Activated CD8-positive, alpha-beta memory T cell treated with anti-CD3 and anti-CD28 coated beads for 48 hours (primary cell): ENCODE results near the gene CITED4.

Experiments used
- DNase-seq, 3 experiments: peaks; one replicate each; pipeline ENCODE4 v3.0.0-alpha.2; 2020; ENCODE audit warnings: low read depth in 2 of 3, low spot score in 2 of 3

CITED4 gene

DNA sequence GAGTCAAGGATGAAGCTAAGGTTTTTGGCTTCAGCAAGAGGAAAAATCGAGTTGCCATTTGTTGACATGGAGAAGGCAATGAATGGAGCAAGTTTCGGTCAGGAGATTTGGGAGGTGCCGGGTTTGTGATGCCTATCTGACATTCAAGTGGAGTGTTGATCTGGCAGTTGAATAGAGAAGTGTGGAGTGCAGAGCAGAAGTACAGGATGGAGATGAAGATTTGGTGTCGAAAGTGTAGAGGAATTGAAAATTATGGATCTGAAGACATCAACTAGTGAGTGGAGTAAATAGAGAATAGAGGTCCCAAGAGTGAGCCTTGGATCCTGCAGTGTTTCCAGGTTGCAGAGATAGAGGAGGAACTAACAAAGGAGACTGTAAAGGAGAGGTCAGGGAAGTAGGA lies 25.9 kb downstream of the CITED4 start:
- DNase-seq = no peak

DNA sequence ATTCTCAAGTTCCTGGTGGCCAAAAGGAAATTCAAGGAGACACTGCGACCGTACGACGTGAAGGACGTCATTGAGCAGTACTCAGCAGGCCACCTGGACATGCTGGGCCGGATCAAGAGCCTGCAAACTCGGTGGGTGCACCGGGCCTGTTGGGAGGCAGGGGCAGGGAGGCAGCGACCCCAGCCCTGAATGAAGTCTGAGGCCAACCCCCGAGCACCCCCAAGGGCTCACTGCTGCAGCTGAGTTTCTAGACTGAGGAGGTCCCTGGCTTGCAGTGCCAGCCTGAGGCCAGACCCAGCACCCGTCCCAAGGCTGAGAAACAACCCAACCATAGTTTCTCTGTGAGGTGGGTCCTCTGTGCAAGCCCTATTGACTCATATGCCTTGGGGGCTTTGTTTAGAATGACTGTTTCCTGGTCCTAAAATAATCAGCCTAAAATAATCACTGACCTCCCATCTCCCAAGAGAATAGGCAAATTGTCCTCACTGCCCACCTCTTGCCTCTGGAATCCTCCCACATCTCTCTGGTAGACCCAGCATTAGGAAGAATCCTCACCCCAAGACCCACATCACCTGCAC lies 27.1 kb downstream of the CITED4 start:
- no peak for DNase-seq

DNA sequence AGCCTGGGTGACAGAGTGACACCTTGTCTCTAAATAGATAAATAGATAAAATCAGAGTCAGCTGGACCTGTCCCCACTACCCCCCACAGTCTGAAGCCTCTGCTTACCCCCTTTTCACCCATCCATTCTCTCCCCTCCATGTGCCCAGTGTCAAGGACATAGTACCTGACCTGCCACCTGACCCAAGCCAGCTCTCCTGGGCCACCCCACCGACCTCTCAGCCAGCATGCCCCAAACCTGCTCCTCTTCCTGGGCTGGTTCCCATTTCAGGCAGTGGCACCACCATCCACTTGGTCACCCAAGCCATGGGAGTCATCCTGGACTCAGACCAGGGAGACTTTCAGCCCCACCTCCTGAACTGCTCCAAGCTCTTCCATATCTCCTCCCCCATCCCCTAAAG lies 28.2 kb downstream of the CITED4 start:
- DNase-seq = no peak

DNA sequence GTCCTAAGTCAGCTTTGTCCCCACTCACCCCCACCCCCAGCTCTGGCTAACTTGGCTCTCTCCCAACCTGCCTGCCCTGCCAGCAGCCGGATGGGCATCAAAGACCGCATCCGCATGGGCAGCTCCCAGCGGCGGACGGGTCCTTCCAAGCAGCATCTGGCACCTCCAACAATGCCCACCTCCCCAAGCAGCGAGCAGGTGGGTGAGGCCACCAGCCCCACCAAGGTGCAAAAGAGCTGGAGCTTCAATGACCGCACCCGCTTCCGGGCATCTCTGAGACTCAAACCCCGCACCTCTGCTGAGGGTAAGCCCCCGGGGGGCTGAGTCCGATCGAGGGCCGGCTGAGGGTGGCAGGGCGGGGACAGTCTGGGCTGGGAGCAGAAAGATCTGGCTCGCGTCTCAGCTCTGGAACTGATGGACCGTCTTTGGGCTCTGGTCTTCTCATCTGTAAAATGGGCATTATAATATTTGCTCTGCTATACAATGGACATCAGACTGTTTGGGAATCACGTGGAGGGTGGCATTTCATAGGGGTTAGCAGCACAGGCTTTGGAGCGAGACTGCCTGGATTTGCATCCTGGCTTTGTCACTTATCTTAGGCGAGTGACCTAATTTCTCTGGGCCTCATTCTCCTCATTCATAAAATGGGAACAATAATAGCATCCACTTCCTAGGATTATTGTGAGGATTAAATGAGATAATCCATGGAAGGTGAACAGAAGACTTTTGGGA lies 31.0 kb downstream of the CITED4 start:
- no peak for DNase-seq

DNA sequence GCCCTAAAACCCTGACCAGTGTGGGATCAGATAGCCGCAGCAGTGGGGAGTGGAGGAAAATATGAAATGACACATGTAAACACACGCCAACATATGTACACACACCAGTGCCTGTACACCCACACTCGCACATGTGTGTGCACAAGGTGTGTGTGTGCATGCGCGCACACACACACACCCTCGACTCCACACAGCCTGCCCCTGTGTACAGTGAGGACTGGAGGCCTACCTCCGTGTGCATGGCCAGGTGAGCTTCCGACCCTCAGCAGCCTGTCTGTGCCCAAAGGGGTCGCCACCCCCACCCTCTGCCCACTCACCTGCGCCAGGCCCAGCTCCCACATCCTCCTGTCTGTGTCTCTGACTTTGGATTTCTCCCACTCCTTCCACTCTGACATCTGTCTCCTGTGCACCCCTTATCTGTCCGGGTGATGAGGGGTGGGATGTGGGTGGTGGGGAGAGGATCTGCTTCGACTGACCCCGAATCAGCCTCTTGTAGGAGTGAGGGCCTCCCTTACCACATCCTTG lies 31.7 kb downstream of the CITED4 start:
- no peak for DNase-seq

DNA sequence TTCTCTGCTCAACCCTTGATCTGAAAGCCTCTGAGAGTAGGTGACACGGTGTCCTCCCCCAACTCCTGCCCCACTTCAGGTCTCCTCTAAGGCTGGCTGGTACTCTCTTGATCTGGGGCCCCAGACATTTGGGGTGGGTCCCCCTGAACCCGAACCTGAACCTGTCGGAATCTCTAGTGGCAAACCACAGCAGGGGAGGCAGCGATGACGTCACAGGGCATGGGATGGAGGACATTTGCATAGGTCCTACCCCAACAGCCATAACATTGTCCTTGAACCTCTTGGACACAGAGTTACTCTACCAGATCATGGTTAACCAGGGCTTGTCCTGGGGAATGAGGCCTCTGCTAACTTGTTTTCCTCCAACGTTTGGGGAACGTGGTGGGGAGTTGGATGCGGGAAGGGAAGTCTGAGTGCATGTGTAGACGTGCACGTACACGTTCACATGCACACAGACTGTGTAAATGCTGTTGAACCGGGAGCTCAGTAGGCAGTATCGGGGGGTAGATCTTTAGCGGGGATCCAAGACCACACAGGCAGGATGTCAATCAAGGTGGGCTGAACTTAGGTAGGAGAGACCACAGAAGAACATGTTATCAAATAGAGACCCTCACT lies 32.4 kb downstream of the CITED4 start:
- DNase-seq = no peak

DNA sequence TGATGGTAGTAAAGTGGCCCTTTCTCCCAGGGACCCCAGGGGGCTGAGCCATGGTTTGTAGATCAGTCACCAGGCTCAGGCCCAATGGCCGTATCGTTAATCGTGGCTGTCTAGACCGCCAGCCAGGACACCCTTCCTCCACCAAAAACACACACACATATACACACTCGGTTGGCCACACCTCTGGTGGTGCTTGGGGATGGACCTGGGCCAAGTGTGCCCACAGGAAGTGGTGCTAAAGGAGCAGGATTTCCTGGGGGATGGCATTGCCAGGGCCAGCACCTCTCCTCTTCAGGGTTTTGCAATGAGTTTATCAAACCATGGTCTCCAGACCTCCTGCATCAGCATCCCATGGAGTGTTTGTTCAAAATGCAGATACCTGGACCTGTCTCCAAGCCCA lies 36.2 kb downstream of the CITED4 start:
- DNase-seq = no peak

DNA sequence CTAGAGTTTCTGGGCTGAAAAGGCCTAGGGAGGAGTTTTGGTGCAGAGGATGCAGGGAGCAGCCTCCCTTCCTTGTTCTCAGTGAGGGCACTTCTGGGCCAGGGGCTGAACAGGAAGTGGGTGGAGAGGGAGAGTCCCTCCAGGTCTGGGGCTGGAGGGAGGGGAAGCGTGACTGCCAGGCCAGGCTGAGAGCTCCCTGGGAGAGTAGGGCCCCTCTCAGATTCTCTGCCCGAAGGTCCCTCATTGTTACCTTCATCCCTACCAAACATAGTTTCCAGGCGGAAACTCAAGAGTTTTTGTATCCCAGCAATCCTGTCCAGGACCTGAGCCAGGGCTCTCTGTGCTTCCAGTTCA lies 36.8 kb downstream of the CITED4 start:
- no peak for DNase-seq

DNA sequence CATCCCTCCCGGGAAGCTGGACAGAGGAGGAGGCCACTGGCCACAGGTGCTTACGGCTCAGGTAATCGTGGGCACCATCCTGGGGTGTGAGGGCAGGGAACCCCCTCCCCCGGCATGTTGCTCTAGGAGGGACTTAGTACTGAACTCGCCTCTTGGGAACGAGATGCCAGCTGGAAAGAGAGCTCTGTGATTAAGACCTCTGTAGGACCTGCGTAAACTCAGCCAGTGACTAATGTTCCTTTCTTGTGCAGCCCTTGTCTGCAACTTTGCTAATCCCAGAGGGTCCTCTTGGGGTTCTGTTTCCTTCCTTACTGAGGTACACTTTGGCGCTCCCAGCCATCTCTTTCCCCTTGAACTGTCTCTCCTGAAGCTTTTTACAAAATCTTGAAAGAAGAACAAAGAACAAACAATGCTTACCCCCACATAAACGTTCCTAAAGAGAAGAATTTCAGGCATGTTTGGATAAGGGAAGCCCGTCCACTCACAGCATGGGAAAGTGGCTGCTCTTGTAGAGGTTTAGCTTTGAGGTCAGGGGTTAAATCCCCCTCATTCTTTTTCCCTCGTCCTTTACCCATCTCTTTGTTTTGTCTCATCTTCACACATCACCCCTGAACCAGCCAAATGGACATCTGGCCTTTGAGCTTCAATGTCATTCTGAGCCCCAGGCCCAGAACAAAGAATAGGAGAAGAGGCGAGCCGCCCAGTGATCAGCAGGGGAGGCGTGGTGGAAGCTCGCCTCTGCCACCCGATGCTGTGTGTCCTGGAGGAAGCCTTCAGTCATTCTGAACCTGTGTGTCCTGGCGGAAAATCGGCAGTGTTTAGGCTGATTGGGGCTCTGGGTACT lies 37.4 kb downstream of the CITED4 start:
- DNase-seq = no peak

DNA sequence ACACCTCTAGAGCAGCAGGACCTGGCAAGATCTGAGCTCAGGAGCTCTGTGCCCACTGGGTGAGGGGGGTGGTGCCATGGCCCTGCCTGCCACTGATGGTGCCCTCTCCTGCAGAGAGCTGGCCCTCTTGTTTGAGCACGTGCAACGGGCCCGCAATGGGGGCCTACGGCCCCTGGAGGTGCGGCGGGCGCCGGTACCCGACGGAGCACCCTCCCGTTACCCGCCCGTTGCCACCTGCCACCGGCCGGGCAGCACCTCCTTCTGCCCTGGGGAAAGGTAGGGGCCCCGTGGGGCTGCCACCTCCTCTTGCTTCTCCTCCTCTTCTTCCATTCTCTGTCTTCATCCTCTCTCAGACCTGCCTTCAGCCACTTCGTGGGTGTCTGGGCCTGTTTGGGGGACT lies 38.2 kb downstream of the CITED4 start:
- DNase-seq = no peak

DNA sequence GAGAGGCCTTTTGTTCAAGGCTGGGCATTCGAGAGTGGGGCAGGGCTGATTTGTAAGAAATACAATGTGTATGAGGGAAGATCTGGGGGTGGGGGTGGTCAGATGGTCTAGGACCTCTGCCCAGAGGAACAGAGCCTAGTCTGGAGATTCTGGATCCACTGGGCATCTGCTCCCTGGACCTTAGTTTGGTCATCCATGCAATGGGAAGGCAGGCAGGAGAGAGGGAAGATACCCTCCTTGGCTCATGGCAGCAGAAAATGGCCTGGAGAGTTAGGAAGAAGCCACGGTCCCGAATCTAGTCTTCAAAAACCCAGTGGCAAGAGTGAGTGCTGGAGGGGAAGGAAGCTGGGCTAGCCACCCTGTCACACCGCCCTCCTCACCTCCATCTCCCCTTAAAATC lies 38.8 kb downstream of the CITED4 start:
- no peak for DNase-seq

DNA sequence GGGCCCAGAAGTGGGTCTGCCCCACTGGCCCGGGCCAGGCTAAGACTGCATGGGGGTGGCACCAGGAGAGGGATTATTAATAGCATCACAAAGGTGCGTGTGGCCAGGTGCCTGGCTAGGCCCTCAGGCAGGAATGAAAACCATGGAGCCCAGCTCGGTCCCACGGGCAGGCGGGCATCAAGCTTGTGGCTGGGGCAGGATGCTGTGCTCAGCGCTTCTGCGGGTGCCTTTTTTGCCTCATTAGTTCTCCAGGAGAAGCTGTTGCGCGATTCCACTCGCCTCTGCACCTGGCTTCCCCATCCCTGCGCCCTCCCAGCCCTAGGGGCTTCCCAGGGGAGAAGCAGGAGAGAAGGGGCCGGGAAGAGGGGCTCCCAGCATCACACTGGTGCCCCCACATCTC lies 39.3 kb downstream of the CITED4 start:
- no peak for DNase-seq

DNA sequence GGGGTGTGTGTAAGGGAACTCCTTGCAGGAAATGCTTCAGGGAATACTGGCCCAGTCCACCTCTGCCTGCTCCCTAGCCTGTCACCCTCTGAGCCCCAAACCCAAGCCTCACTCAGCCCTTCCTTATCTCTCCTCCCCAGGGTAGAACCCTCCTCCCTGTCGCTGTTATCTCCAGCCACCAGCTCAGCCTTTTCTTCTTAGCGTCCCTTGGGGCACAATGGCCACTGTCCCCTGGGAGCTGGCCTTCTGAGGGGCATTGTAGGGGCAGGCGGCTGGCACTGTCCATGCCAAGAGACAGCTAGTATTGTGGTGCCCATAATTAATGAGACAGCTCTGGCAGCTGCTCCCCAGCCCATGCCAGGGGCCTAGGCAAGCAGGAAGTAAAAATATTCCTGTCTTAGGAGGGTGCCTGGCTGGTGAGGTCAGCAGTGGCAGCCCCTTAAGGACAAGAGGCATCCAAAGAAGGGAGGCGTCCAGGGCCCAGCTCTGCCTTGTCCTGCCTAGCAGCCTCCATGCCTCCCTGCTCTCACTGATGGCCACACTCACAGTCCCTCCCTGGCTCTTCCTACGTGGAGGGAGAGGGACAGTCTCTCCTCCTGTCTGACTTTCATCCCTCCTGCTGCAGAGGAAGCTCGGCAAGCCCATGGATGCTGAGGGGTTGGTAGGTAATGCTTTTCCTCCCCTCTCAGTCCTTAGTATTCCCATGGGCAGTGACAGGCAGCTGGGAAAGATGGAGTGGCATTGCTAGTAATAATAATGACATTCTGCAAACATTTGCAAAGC lies 41.1 kb downstream of the CITED4 start:
- no peak for DNase-seq

DNA sequence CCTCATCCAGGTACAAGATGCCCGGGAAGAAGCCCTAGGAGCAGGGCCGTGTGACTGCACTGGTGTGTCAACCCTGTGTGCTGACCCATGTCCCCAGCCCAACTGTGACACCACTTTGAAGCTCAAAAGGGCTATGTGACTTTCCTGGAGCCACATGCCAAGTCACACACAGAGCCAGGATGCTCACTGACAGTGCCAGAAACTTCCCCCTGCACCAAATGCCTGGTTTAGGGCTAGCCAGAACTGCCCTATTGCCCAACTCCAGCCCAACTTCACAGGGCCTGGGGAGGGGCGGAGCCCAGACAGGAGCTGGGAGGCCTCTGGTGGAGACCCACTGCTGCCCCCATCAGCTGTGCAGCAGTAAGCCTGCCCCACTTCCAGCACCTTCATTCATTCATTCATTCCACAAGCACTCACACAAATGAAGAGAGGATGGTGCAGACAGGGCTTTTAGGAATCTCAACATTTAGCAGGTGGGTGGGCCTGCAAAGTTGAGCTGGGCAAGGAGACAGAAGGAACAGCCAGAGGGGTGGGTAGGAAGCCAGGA lies 41.8 kb downstream of the CITED4 start:
- no peak for DNase-seq

DNA sequence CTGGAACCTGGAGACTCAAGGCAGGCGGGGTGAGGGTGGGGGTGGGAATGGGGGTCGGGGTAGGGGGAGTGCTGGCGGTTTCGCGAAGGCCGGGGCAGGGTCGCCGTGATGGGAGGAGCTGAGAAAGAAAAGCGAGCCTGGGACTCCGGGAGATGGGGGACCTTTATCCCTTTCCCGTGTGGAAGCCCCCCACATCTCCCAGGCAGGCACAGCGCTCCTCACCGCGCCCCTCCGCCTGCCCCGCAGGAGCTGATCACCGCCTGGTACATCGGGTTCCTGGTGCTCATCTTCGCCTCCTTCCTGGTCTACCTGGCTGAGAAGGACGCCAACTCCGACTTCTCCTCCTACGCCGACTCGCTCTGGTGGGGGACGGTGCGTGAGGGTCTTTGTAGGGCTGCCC lies 43.1 kb downstream of the CITED4 start:
- no peak for DNase-seq

DNA sequence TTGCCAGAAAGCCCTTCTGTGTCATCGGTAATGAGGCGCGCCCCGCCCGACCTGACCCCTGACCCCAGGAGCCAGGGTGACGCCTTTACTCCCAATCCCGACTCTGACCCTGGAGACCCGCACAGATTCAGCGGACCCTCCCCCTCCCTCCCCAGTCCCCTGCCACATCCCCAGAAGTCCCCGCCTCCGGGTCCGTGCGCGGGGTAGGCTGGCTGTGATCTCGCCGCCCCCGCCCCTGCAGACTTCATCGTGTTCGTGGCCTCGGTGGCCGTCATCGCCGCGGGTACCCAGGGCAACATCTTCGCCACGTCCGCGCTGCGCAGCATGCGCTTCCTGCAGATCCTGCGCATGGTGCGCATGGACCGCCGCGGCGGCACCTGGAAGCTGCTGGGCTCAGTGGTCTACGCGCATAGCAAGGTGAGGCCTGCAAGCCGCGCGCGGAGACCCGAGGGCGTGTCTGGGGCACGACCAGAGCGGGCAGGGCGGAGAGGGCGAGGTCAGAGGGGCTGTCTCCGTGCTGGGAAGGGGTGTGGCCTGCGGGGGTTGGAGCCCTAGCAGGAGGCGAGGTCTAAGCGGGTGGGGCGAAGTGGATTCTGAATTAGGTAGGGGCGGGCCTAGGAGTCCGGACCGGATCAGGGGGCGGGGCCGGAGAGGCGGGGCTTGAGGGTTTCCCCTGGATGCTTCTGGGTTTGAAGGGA lies 43.8 kb downstream of the CITED4 start:
- peak; percentile 45 to 72 (median 65) for DNase-seq

DNA sequence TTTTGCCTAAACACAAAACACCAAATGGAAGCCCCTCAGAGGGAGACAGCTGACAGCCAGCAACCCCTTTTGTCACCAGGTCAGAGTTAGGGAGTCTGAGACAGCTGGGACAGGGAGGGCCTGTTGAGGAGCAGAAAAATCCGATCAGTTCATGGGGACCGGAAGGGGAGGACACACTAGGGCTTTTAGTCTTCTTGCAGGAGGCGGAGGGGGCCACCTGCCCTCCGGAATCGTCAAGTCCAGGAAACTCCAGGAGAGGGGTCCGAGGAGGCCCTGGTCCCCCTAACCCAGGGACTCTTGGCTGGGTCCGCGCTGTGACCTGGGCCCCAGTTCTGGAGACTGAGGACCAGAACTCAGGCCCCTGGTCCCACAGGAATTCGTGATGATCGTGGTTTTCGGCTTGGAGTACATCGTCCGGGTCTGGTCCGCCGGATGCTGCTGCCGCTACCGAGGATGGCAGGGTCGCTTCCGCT lies 44.3 kb downstream of the CITED4 start:
- no peak for DNase-seq

DNA sequence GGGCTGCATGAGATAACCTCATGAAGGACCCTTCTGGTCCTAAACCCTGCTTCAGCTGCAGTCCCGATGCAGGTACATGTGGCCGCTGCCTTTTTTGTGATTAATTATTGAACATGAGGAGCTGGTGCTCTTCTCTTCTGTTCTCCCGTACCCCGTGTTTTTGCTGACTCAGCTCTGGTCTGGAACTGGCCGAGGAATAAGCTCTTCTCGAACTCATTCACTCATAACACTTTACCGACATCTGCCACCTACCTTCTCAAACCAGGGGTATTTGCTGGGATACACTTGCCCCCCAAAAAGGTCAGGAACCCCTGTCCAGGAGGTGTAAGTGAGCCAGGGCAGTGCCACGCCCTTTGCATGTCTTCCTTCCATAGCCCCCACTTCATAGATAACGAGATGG lies 46.7 kb downstream of the CITED4 start:
- no peak for DNase-seq
